Esophagus muscularis mucosa (tissue), 4 donors: ENCODE data around the gene MAGEB3.

Source experiments
- EP300 ChIP-seq: sonication (generic); formaldehyde crosslinking; IDR thresholded peaks from one replicate; pipeline ENCODE4 v1.6.1; 2017; ENCODE audit warnings: antibody characterized with exemption
- POLR2A ChIP-seq: fragments of 450-650 bp; IDR thresholded peaks from one replicate; pipeline ENCODE4 v1.6.1; 2017; ENCODE audit warnings: antibody characterized with exemption, moderate library complexity, mild to moderate bottlenecking, low read depth
- TF ChIP-seq, protein P1 (sequence below), 3 experiments: fragments of 200-600 bp in 2 of 3; fragments of 450-650 bp in 1 of 3; sonication (generic) in 2 of 3; IDR thresholded peaks; one replicate each; pipeline ENCODE4 v1.5.1; 2017 to 2019; ENCODE audit warnings: antibody characterized with exemption in 3 of 3, mild to moderate bottlenecking in 2 of 3, moderate library complexity in 1 of 3

GRCh38 chrX:30270639-30271038, 40.2 kb downstream of the MAGEB3 start:
- no peak for TF ChIP-seq POLR2A
- TF ChIP-seq, protein P1, sequence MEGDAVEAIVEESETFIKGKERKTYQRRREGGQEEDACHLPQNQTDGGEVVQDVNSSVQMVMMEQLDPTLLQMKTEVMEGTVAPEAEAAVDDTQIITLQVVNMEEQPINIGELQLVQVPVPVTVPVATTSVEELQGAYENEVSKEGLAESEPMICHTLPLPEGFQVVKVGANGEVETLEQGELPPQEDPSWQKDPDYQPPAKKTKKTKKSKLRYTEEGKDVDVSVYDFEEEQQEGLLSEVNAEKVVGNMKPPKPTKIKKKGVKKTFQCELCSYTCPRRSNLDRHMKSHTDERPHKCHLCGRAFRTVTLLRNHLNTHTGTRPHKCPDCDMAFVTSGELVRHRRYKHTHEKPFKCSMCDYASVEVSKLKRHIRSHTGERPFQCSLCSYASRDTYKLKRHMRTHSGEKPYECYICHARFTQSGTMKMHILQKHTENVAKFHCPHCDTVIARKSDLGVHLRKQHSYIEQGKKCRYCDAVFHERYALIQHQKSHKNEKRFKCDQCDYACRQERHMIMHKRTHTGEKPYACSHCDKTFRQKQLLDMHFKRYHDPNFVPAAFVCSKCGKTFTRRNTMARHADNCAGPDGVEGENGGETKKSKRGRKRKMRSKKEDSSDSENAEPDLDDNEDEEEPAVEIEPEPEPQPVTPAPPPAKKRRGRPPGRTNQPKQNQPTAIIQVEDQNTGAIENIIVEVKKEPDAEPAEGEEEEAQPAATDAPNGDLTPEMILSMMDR (IDR thresholded peaks at IDR 0.05), result no peak
- no peak for TF ChIP-seq EP300
